HepG2 (cell line): ENCODE data around the gene GNA12.

Experiments used
- CTCF ChIP-seq: sonication (generic); formaldehyde crosslinking; IDR thresholded peaks from 2 replicates; pipeline ENCODE4 v1.5.0; 2020; ENCODE audit warnings: mild to moderate bottlenecking, missing genetic modification reagents, moderate library complexity
- HDAC2 ChIP-seq: sonication (generic); formaldehyde crosslinking; IDR thresholded peaks from 2 replicates; pipeline ENCODE4 v1.4.0; 2020; ENCODE audit warnings: missing genetic modification reagents
- HNRNPUL1 ChIP-seq: fragments of 200-400 bp; formaldehyde crosslinking; IDR thresholded peaks from 2 replicates; pipeline ENCODE4 v1.6.1; 2017; ENCODE audit warnings: low read depth, mild to moderate bottlenecking, low read length, moderate library complexity
- PREB ChIP-seq: sonication (generic); formaldehyde crosslinking; IDR thresholded peaks from 2 replicates; pipeline ENCODE4 v1.4.0; 2020; ENCODE audit warnings: missing genetic modification reagents
- RORA ChIP-seq: sonication (generic); formaldehyde crosslinking; IDR thresholded peaks from 2 replicates; pipeline ENCODE4 v1.5.0; 2020; ENCODE audit warnings: mild to moderate bottlenecking, missing genetic modification reagents, moderate library complexity
- SOX6 ChIP-seq, 2 experiments: fragments of 450-650 bp in 1 of 2; sonication (generic) in 1 of 2; formaldehyde crosslinking in 1 of 2; IDR thresholded peaks; 2 replicates each; pipeline versions ENCODE4 v1.4.0 to v1.6.1; 2017 to 2020; ENCODE audit warnings: antibody characterized with exemption in 1 of 2, mild to moderate bottlenecking in 1 of 2, missing genetic modification reagents in 1 of 2
- TERF1 ChIP-seq: sonication (generic); formaldehyde crosslinking; IDR thresholded peaks from 2 replicates; pipeline ENCODE4 v1.8.0; 2022; ENCODE audit warnings: mild to moderate bottlenecking, missing genetic modification reagents, moderate library complexity
- ZBTB25 ChIP-seq: IDR thresholded peaks from 2 replicates; pipeline ENCODE4 v1.6.1; 2018; ENCODE audit warnings: missing genetic modification reagents
- ZNF512 ChIP-seq: sonication (generic); formaldehyde crosslinking; IDR thresholded peaks from 2 replicates; pipeline ENCODE4 v1.4.0; 2020; ENCODE audit warnings: mild to moderate bottlenecking, missing genetic modification reagents
- ZSCAN31 ChIP-seq: sonication (generic); formaldehyde crosslinking; IDR thresholded peaks from 2 replicates; pipeline ENCODE4 v1.5.0; 2020; ENCODE audit warnings: low read depth, mild to moderate bottlenecking, missing genetic modification reagents

- TF ChIP-seq ZNF512 (CRISPR knock-in tag) (no peak), ZSCAN31 (no peak), HDAC2 (CRISPR knock-in tag) (no peak), SOX6 (IDR thresholded peaks at IDR 0.05) (no peak), SOX6 (CRISPR knock-in tag; IDR thresholded peaks at IDR 0.05) (no peak), CTCF (CRISPR knock-in tag) (no peak), RORA (CRISPR knock-in tag) (no peak), TERF1 (no peak), HNRNPUL1 (no peak), ZBTB25 (CRISPR knock-in tag) (no peak), PREB (CRISPR knock-in tag) (no peak)
Measured at GRCh38 chr7:2702594-2702957, 141.5 kb downstream of the GNA12 start.
